Endothelial cell of umbilical vein (primary cell): Measurements from ENCODE around the gene EDA. TPM values are rescaled to one million over a fixed set of nuclear protein-coding genes. Genes with fewer than 3 reads are reported as not detected.

ENCODE experiments used
- BruUV-seq: library from RNA; stranded (reverse); fragments of 400-500 nt; replicated peaks from 2 replicates; lab custom pipeline; 2021; lab: Mats Ljungman, UMichigan
- CTCF ChIA-PET: fragments of 300-600, 350-600 bp; sonication (Branson Sonifier 250); formaldehyde crosslinking; loops from one replicate; lab custom pipeline; 2021; ENCODE audit warnings: antibody characterized with exemption, inconsistent platforms; lab: Charles Lee
- POLR2A ChIA-PET: fragments of 300-600, 350-600 bp; sonication (Branson Sonifier 250); formaldehyde crosslinking; loops from one replicate; lab custom pipeline; 2021; ENCODE audit warnings: antibody characterized with exemption, inconsistent platforms; lab: Charles Lee
- DNase-seq: peaks from one replicate; pipeline ENCODE4 v3.0.0-alpha.2; 2011; ENCODE audit warnings: low read depth, low spot score
- FAIRE-seq: peaks from 2 replicates; lab custom pipeline; 2011; peaks lifted over from hg19 to GRCh38; lab: Jason Lieb, UNC
- H2AFZ ChIP-seq: 2 replicates; pipeline ENCODE4 v1.6.0; 2012; ENCODE audit warnings: low read depth, low read length, control low read depth, inconsistent platforms
- H3K27ac ChIP-seq: 2 replicates; pipeline ENCODE4 v1.5.1; 2011; ENCODE audit warnings: low read depth, mild to moderate bottlenecking, control low read depth, low read length, moderate library complexity; ENCODE audit not compliant: insufficient read depth
- H3K27me3 ChIP-seq, 2 experiments: 2 replicates each; pipeline versions ENCODE4 v1.6.0 to v1.6.1; 2011; ENCODE audit warnings: low read length in 2 of 2, mixed read lengths in 1 of 2; ENCODE audit not compliant: control insufficient read depth in 2 of 2, insufficient read depth in 2 of 2
- H3K36me3 ChIP-seq, 2 experiments: 2 replicates in 1 of 2; 3 replicates in 1 of 2; pipeline ENCODE4 v1.5.1; 2011; ENCODE audit warnings: low read length in 2 of 2, mild to moderate bottlenecking in 1 of 2, moderate library complexity in 1 of 2; ENCODE audit not compliant: control insufficient read depth in 2 of 2, insufficient read depth in 2 of 2; ENCODE audit errors: extremely low read depth in 1 of 2
- H3K4me1 ChIP-seq: 3 replicates; pipeline ENCODE4 v1.5.1; 2011; ENCODE audit warnings: mild to moderate bottlenecking, low read length; ENCODE audit not compliant: control insufficient read depth, insufficient read depth; ENCODE audit errors: extremely low read depth
- H3K4me2 ChIP-seq: 2 replicates; pipeline ENCODE4 v1.6.1; 2011; ENCODE audit warnings: low read length, control low read depth, mixed read lengths; ENCODE audit not compliant: insufficient read depth
- H3K4me3 ChIP-seq, 3 experiments: fragments of 200-600 bp in 1 of 3; sonication (generic), shearing (Covaris generic) in 1 of 3; replicated peaks in 1 of 3; 2 replicates each; pipeline ENCODE4 v1.5.1; 2011 to 2016; ENCODE audit warnings: control low read depth in 3 of 3, low read length in 3 of 3, mild to moderate bottlenecking in 2 of 3, inconsistent platforms in 1 of 3, low read depth in 1 of 3, moderate library complexity in 1 of 3; ENCODE audit not compliant: insufficient read depth in 1 of 3
- H3K79me2 ChIP-seq: 2 replicates; pipeline ENCODE4 v1.6.0; 2012; ENCODE audit warnings: low read length, inconsistent platforms; ENCODE audit not compliant: control insufficient read depth, insufficient read depth
- H3K9ac ChIP-seq: replicated peaks from 2 replicates; pipeline ENCODE3; 2011; ENCODE audit warnings: low read length, control low read depth; ENCODE audit not compliant: insufficient read depth; ENCODE audit errors: extremely low read depth
- H3K9me1 ChIP-seq: replicated peaks from 3 replicates; pipeline ENCODE4 v1.6.0; 2011; ENCODE audit warnings: mild to moderate bottlenecking, low read length; ENCODE audit not compliant: control insufficient read depth, insufficient read depth; ENCODE audit errors: extremely low read depth
- H3K9me3 ChIP-seq: replicated peaks from 2 replicates; pipeline ENCODE4 v1.5.1; 2012; ENCODE audit warnings: low read length, inconsistent platforms; ENCODE audit not compliant: control insufficient read depth, insufficient read depth
- H4K20me1 ChIP-seq: replicated peaks from 2 replicates; pipeline ENCODE3; 2011; ENCODE audit warnings: mild to moderate bottlenecking, low read length; ENCODE audit not compliant: control insufficient read depth, insufficient read depth; ENCODE audit errors: extremely low read depth
- CTCF ChIP-seq, 2 donors: IDR thresholded peaks; 1 replicate in 1 of 2; 2 replicates in 1 of 2; pipeline ENCODE4 v1.5.1; 2011; ENCODE audit warnings: low read length in 2 of 2, mild to moderate bottlenecking in 2 of 2, moderate library complexity in 2 of 2, control low read depth in 1 of 2, inconsistent platforms in 1 of 2, low read depth in 1 of 2; ENCODE audit not compliant: insufficient read depth in 1 of 2; ENCODE audit errors: extremely low read depth in 1 of 2
- EZH2 ChIP-seq: IDR thresholded peaks from 2 replicates; pipeline ENCODE4 v1.6.1; 2012; ENCODE audit warnings: borderline replicate concordance, low read depth, mild to moderate bottlenecking, moderate library complexity, low read length, inconsistent platforms; ENCODE audit not compliant: severe bottlenecking
- FOS ChIP-seq: IDR thresholded peaks from 2 replicates; pipeline ENCODE4 v1.6.1; 2011; ENCODE audit warnings: mild to moderate bottlenecking, low read length, moderate library complexity, borderline replicate concordance; ENCODE audit not compliant: insufficient read depth
- GATA2 ChIP-seq: IDR thresholded peaks from 2 replicates; pipeline ENCODE4 v1.7.0; 2011; ENCODE audit warnings: low read depth, mild to moderate bottlenecking, moderate library complexity, mixed read lengths, low read length; ENCODE audit not compliant: insufficient read length, insufficient read depth
- JUN ChIP-seq: IDR thresholded peaks from 2 replicates; pipeline ENCODE4 v1.6.1; 2011; ENCODE audit warnings: borderline replicate concordance, low read depth; ENCODE audit not compliant: insufficient read length, insufficient read depth
- MAX ChIP-seq: IDR thresholded peaks from 2 replicates; pipeline ENCODE4 v1.6.1; 2011; ENCODE audit not compliant: insufficient read depth, insufficient read length
- MYC ChIP-seq: IDR thresholded peaks from one replicate; pipeline ENCODE4 v1.6.1; 2011; ENCODE audit warnings: mild to moderate bottlenecking, low read depth, low read length
- POLR2A ChIP-seq: IDR thresholded peaks from 2 replicates; pipeline ENCODE4 v1.6.1; 2012; ENCODE audit warnings: low read depth, mild to moderate bottlenecking, control low read depth, low read length
- POLR2AphosphoS5 ChIP-seq: IDR thresholded peaks from 2 replicates; pipeline ENCODE4 v1.6.1; 2012; ENCODE audit warnings: low read depth, mild to moderate bottlenecking, control low read depth, low read length, moderate library complexity; ENCODE audit not compliant: insufficient read depth
- dilution Hi-C: fragments of 300-500 bp; cut with MboI; formaldehyde crosslinking; loops from one replicate; pipeline ENCODE4 v1.15.0; 2019; ENCODE audit warnings: low sequenced_read_pairs; ENCODE audit not compliant: extremely low pct_ligation_motif_present
- intact Hi-C: fragments of 100-400 bp; cut with micrococcal nuclease; formaldehyde crosslinking; loops from one replicate; pipeline ENCODE4 v1.10.0; 2022
- polyA plus RNA-seq, 4 experiments: library from polyadenylated mRNA; depleted of rRNA in 3 of 4; stranded (reverse) in 3 of 4; unstranded in 1 of 4; fragments of >200 nt; gene quantifications; 2 replicates each; pipeline versions ENCODE4 v1.2.1 to v1.2.3, GENCODE V29; 2011 to 2012; ENCODE audit warnings: missing spikeins in 1 of 4
- total RNA-seq: library from RNA; stranded (reverse); gene quantifications from 2 replicates; pipeline ENCODE4 v1.2.3, GENCODE V29; 2021

The EDA gene
- total and polyA plus RNA-seq, 2 donors (not counting 3 experiments of a cell fraction or from before 2014, with no cell fraction given) = 0.37 to 1.2 TPM

- H3K4me1 ChIP-seq = no peaks in the 10 kb centered on the region
These were observed 280.1 kb downstream of the EDA start for GRCh38 chrX:69896046-69896445.

More at GRCh38 chrX:69896046-69896445, 280.1 kb downstream of the EDA start:
- Histone ChIP-seq H3K9me1 (no peaks in the 10 kb centered on the region), H3K79me2 (no peaks in the 10 kb centered on the region), H4K20me1 (no peaks in the 10 kb centered on the region), H3K9ac (no peak overlapping the region), H3K4me3 (no peak overlapping the region), H3K4me2 (no peak overlapping the region), H3K27ac (no peak overlapping the region), H3K27me3 (no peaks in the 10 kb centered on the region), H2AFZ (no peak overlapping the region), H3K9me3 (no peaks in the 10 kb centered on the region), H3K36me3 (no peaks in the 10 kb centered on the region)
- TF ChIP-seq GATA2 (no peak), MAX (no peak), EZH2 (no peak), FOS (no peak), MYC (no peak), POLR2AphosphoS5 (no peak), JUN (no peak), POLR2A (no peak), CTCF (IDR thresholded peaks at IDR 0.05; ENCODE audit: extremely low read depth in 1 of 2, insufficient read depth in 1 of 2, low read depth in 1 of 2, low read length in 2 of 2) (no peak)
- FAIRE-seq (no peak), DNase-seq (no peak)
- dilution Hi-C loops = no loop called here
- POLR2A ChIA-PET = no interaction called here
- intact Hi-C loops = no loop called here
- CTCF ChIA-PET = no interaction called here
- BruUV-seq = no TSS peak
